HuH-7.5 (cell line): ENCODE data around the gene GDF2.

Source experiments
- DNase-seq: peaks from one replicate; pipeline ENCODE4 v3.0.0; 2011; ENCODE audit warnings: low spot score

Gene GDF2

DNA sequence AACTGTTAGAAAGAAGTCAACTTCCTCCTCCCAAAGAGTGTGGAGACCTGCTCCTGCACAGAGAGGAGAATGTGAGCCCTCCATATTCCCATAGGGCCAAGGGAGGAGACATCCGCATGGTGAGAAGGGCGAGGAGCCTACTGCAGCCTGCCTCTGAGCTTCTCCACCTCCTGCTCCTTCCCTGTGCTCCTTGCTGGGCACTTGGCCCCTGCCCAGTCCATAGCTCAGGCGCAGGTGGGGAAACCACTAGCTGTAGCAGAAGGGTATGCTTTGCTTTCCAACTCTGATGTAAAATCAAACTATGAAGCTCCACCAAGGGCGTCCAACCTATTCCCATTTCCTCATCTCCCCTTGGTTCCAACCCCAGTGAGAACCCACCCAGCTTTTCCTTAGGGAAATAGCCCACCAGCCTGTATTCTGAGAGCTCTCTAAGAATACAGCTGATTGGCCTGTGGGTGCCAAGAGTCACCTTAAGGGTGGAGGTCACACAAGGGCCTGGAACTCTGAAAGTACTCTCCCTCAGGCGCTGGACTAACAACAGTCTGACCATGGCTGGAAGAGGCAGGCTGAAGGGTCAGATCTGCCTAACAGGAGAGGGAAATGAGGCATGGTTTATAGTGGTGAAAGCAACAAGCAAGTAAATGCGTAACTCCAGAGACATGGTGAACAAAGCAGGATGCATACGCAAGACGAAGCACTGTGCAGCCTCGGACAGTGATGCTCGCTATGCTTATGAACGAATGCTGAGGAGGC, 47.9 kb downstream of the GDF2 start:
- no peak for DNase-seq

DNA sequence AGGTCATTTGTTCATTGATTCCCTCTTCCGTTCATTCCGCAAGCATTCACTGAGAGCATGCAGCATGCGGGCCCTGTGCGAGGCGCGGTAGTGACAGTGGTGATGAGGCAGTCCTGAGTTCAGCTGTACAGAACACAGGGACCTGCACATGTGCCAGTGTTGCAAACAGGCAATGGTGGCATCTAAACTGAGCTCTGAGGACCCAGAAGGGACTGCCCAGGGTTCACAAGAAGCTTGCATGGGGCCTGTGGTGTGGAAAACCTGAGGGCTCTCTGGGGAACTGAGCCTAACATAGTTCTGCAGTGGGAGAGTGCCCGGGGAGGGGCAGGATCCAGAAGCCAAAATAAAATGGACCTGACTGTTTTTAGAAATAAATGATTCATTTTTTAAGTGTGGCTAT, 48.6 kb downstream of the GDF2 start:
- DNase-seq, result no peak

DNA sequence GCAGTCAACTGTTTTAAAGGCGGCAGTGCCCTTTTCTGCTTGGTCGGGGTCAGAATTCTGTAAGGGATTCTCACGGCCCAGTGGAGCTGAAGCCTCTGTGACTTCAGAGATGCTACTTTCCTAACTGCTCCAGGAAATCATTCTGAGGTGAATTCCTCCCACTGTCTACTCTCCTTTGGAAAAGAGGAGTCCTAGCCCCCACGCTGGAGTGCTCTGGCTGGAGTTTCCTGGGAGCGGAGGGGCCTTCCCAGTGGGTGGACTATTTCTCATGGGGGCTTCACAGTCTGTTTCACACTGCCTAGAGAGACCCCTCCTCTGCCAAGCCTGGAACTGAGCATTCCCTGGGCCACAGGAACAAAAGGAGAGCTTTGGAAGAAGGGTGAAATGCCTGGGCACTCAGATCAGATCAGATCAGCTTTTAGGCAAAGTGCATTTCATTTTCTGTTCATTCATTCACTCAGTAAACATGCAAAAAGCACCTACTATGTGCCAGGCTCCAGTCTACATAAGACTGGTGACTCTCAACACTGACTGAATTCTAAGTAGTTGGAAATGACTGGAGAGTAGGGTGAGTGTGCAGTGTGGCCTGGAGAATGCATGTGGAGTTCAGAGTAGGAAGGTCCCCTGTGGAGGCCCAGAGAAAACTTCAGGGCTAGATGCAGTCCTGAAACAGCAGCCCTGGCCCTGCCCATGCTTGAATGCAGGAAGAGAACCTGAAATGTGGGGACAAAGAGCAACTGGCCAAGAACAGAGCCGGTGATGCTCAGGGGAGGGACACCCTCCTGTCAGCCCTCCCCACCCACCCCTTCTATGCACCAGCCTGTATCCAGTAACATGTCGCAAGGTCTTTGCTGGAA, 49.6 kb downstream of the GDF2 start:
- no peak for DNase-seq

DNA sequence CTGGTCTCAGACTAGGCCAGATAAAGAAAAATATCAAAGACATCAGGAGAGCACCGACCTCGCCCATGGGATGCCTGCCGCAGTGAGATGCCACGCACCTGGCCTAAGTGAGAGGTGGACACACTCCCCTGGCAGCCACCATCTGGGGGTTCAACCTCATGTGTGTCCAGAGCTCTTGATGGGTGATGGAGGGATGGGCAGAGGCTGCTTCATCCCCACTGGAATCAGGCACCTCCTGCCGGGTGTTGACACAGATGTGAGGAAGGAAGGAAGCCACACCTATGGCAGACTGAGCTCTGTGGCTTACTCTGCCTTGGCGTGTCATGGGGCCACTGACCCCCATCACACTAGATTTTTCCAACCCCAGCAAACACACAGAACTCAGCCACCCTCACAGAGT, 50.5 kb downstream of the GDF2 start:
- DNase-seq, result no peak

DNA sequence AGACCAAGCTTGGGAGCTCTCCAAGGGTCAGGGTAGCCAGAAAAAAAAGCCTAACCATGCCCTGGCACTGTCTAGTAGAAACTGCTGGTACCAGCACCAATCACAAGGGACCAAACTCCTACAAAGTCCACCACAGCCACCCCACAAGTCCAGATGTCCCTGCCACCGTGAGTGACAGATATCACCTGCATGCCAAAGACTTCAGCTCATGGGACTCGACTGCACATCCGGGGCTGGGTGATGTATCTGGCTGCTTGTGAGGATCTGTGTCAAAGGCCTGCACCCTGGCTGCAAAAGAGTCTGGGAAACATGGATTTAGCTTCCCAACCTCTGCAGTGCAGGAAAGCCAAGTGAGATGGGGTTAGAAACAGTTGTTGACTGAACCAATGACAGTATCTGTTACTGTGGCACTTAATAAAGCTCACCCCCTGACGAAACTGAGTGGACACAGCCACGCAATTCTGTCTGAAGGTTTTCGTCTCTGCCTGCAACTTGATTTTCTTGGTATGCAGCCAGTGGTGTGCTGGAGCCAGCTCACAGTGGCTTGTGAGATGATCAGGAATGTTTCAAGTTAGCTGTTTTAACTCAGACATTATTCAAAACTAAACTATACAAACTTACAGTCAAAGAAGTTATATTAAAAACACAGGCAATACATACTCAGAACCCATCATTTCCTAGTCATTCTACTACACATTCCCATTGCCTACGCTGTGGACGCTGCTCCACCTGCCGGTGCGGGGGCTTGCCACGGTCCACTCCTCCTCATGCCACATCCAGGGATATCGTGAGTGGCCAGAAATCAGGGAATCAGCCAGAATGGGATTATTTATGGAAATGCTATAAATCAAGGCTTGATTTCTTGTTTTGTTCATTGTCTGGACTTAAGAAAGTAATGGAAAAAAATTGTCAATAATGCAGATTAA, 52.6 kb downstream of the GDF2 start:
- no peak for DNase-seq

DNA sequence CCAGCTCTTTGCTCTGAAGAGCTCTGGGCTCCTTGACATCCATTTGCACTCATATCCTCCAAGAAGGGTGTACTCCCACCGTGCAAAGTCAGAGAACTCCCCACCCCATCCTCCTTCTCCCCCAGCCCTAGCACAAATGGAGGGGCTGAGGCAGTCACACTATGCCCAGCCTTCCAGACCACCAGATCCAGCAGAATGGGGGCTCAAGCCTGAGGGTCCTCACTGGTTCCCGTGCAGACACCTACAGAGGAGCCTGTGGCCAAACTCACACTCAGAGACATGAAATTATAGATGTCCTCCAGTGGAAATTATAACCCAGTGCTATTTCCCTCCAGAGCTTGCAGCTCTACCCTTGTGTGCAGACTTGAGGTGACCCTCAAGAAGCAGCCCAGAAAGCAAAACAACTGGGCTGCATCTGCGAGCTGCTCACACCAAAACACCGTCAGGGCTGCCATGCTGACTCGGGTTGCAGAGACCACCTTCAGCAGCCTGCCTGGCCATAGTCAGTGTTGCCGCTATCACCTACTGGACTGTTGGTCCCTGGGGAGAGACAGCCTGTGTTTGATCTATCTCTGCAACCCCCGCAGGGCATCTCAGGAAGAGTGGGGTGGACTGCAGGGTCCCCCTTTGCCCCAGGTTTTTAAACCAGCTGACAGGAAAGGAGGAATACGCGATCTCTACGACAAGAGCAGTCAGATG, 54.4 kb downstream of the GDF2 start:
- no peak for DNase-seq
